ENCODE results near the gene PLEKHS1. TPM values are rescaled to one million over a fixed set of nuclear protein-coding genes. Genes with fewer than 3 reads are reported as not detected.
A peak's percentile ranks its signal among the peaks of the same experiment; 100 is the strongest.

PLEKHS1 gene
- total RNA-seq, 6 donors from 2014 or later = 0.14 to 36.7 (median 3.5) TPM

GRCh38 chr10:113782986-113783704 lies 31.7 kb downstream of the PLEKHS1 start:
- no peaks in the 10 kb centered on the region for H3K4me1 ChIP-seq
- no peaks in the 10 kb centered on the region for H3K9me3 ChIP-seq
- WGBS, 2 donors = 71 to 73% methylated on average over 8 of the region's 8 CpGs
- DNase-seq (peak in 1 of 2 donors; percentile 67), ATAC-seq (ENCODE audit: low FRiP score in 2 of 2) (no peak)
- H3K36me3 ChIP-seq = no peaks in the 10 kb centered on the region
- H3K27ac ChIP-seq = no peak overlapping the region
- no peaks in the 10 kb centered on the region for H3K27me3 ChIP-seq
- no peak overlapping the region for H3K4me3 ChIP-seq
- TF ChIP-seq POLR2AphosphoS5 (IDR thresholded peaks at IDR 0.05) = no peak
- TF ChIP-seq POLR2A (IDR thresholded peaks at IDR 0.05) = no peak
- no peak for TF ChIP-seq CTCF (IDR thresholded peaks at IDR 0.05)
- TF ChIP-seq EP300 (IDR thresholded peaks at IDR 0.05) = no peak

GRCh38 chr10:113788604-113789083 lies 37.2 kb downstream of the PLEKHS1 start:
- Histone ChIP-seq H3K4me3 (no peak overlapping the region), H3K4me1 (no peaks in the 10 kb centered on the region), H3K9me3 (no peaks in the 10 kb centered on the region), H3K27me3 (no peaks in the 10 kb centered on the region), H3K36me3 (no peaks in the 10 kb centered on the region), H3K27ac (no peak overlapping the region)
- TF ChIP-seq POLR2AphosphoS5 (IDR thresholded peaks at IDR 0.05) = no peak
- no peak for TF ChIP-seq CTCF (IDR thresholded peaks at IDR 0.05)
- no peak for TF ChIP-seq POLR2A (IDR thresholded peaks at IDR 0.05)
- TF ChIP-seq EP300 (IDR thresholded peaks at IDR 0.05) = no peak
- peak in 1 of 2 donors; percentile 83 for ATAC-seq (ENCODE audit: low FRiP score in 2 of 2)
- peak in 1 of 2 donors; percentile 37 for DNase-seq
- WGBS, 2 donors = 45 to 52% methylated on average over 9 of the region's 9 CpGs

GRCh38 chr10:113791691-113792090 lies 40.2 kb downstream of the PLEKHS1 start:
- ATAC-seq (ENCODE audit: low FRiP score in 2 of 2) (no peak), DNase-seq (no peak)
- Histone ChIP-seq H3K27me3 (no peaks in the 10 kb centered on the region), H3K27ac (no peak overlapping the region), H3K9me3 (no peaks in the 10 kb centered on the region), H3K4me3 (no peak overlapping the region), H3K4me1 (no peaks in the 10 kb centered on the region), H3K36me3 (no peaks in the 10 kb centered on the region)
- no peak for TF ChIP-seq EP300 (IDR thresholded peaks at IDR 0.05)
- no peak for TF ChIP-seq CTCF (IDR thresholded peaks at IDR 0.05)
- TF ChIP-seq POLR2A (IDR thresholded peaks at IDR 0.05) = no peak
- no peak for TF ChIP-seq POLR2AphosphoS5 (IDR thresholded peaks at IDR 0.05)
- 70 to 72% methylated on average over 2 of the region's 2 CpGs for WGBS, 2 donors

- no peak overlapping the region for H3K27ac ChIP-seq
- H3K4me3 ChIP-seq = no peak overlapping the region
- peaks cover 0 to 5% (median 0%) of the 10 kb centered on the region in 4 donors for H3K4me1 ChIP-seq
- WGBS, 2 donors = 80 to 83% methylated on average over 6 of the region's 6 CpGs
- TF ChIP-seq POLR2A (IDR thresholded peaks at IDR 0.05) (no peak), CTCF (IDR thresholded peaks at IDR 0.05) (no peak), POLR2AphosphoS5 (IDR thresholded peaks at IDR 0.05) (no peak), EP300 (IDR thresholded peaks at IDR 0.05) (no peak)
- DNase-seq = no peak
- H3K9me3 ChIP-seq = no peaks in the 10 kb centered on the region
- H3K27me3 ChIP-seq = no peaks in the 10 kb centered on the region
- H3K36me3 ChIP-seq = no peaks in the 10 kb centered on the region
- no peak for ATAC-seq (ENCODE audit: low FRiP score in 2 of 2)
These were observed 50.1 kb downstream of the PLEKHS1 start for GRCh38 chr10:113801569-113801968.

- no peak for TF ChIP-seq POLR2A (IDR thresholded peaks at IDR 0.05)
- no peak for TF ChIP-seq POLR2AphosphoS5 (IDR thresholded peaks at IDR 0.05)
- TF ChIP-seq CTCF (IDR thresholded peaks at IDR 0.05) = no peak
- no peak for TF ChIP-seq EP300 (IDR thresholded peaks at IDR 0.05)
- no peaks in the 10 kb centered on the region for H3K9me3 ChIP-seq
- peak overlapping the region in 1 of 4 donors; percentile 54 for H3K27ac ChIP-seq
- H3K36me3 ChIP-seq = no peaks in the 10 kb centered on the region
- H3K4me1 ChIP-seq = peaks cover 0 to 5% (median 0%) of the 10 kb centered on the region in 4 donors
- DNase-seq (no peak), ATAC-seq (ENCODE audit: low FRiP score in 2 of 2) (no peak)
- H3K4me3 ChIP-seq = no peak overlapping the region
- 40 to 41% methylated on average over 4 of the region's 4 CpGs for whole genome bisulfite sequencing, 2 donors
- no peaks in the 10 kb centered on the region for H3K27me3 ChIP-seq
These were observed 51.5 kb downstream of the PLEKHS1 start for GRCh38 chr10:113802997-113803396.
